AG04450 (cell line): ENCODE measurements around the gene TNKS2. TPM values are rescaled to one million over a fixed set of nuclear protein-coding genes. Genes with fewer than 3 reads are reported as not detected.

Experiments used
- CTCF ChIA-PET: fragments of 300-600, 350-600 bp; formaldehyde crosslinking; extraction: SDS; loops from one replicate; lab custom pipeline; 2022; ENCODE audit warnings: antibody characterized with exemption, inconsistent platforms; lab: Charles Lee
- POLR2A ChIA-PET: fragments of 350-600 bp; formaldehyde crosslinking; extraction: SDS; loops from one replicate; lab custom pipeline; 2021; ENCODE audit warnings: antibody characterized with exemption, inconsistent platforms; lab: Yijun Ruan, JAX
- DNase-seq: peaks from one replicate; pipeline ENCODE4 v3.0.0-alpha.2; 2011; ENCODE audit warnings: low read depth, low spot score
- H3K27ac ChIP-seq: one replicate; pipeline ENCODE4 v1.5.1; 2012; ENCODE audit warnings: low read depth, low read length, control low read depth
- H3K27me3 ChIP-seq: one replicate; pipeline ENCODE4 v1.6.0; 2012; ENCODE audit warnings: low read length; ENCODE audit not compliant: control insufficient read depth, insufficient read depth
- H3K4me3 ChIP-seq: 2 replicates; pipeline ENCODE4 v1.5.1; 2011; ENCODE audit warnings: mild to moderate bottlenecking, low read depth, low read length, control low read depth
- H3K9me3 ChIP-seq: 2 replicates; pipeline ENCODE4 v1.5.1; 2012; ENCODE audit warnings: low read length; ENCODE audit not compliant: control insufficient read depth, insufficient read depth
- polyA plus RNA-seq: library from polyadenylated mRNA; depleted of rRNA; stranded (reverse); fragments of >200 nt; gene quantifications from 2 replicates; pipeline ENCODE4 v1.2.3, GENCODE V29; 2011
- TF ChIP-seq, protein P1 (sequence below): IDR thresholded peaks from 2 replicates; pipeline ENCODE4 v1.5.1; 2011; ENCODE audit warnings: low read depth, low read length, control low read depth, inconsistent platforms

The TNKS2 gene
- polyA plus RNA-seq, 1 experiment = 45.5 TPM

DNA sequence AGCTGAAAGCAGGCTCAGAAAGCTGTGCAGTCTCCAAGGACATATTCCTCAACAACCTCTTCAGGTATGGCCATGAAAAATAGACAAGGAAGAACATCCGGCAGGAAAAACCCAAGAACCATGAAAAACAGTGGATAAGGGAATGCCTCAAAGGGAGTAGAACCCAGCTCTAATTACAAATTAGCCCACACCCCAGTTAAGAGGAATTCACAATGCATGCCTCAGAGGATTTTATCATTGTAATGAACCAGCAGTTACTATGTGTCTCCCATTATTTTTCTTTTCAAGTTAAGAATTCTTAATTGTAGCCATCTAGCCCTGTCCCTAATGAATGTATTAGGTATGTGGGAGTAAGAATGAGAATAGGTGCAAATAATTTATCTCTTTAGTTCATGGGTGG, 19.7 kb upstream of the TNKS2 start:
- TF ChIP-seq, protein P1, sequence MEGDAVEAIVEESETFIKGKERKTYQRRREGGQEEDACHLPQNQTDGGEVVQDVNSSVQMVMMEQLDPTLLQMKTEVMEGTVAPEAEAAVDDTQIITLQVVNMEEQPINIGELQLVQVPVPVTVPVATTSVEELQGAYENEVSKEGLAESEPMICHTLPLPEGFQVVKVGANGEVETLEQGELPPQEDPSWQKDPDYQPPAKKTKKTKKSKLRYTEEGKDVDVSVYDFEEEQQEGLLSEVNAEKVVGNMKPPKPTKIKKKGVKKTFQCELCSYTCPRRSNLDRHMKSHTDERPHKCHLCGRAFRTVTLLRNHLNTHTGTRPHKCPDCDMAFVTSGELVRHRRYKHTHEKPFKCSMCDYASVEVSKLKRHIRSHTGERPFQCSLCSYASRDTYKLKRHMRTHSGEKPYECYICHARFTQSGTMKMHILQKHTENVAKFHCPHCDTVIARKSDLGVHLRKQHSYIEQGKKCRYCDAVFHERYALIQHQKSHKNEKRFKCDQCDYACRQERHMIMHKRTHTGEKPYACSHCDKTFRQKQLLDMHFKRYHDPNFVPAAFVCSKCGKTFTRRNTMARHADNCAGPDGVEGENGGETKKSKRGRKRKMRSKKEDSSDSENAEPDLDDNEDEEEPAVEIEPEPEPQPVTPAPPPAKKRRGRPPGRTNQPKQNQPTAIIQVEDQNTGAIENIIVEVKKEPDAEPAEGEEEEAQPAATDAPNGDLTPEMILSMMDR = no peak
- POLR2A ChIA-PET = no interaction called here
- CTCF ChIA-PET = no interaction called here
- Histone ChIP-seq H3K4me3 (no peak overlapping the region), H3K27ac (no peak overlapping the region), H3K9me3 (no peaks in the 10 kb centered on the region), H3K27me3 (peaks cover 9% of the 10 kb centered on the region)
- no peak for DNase-seq

DNA sequence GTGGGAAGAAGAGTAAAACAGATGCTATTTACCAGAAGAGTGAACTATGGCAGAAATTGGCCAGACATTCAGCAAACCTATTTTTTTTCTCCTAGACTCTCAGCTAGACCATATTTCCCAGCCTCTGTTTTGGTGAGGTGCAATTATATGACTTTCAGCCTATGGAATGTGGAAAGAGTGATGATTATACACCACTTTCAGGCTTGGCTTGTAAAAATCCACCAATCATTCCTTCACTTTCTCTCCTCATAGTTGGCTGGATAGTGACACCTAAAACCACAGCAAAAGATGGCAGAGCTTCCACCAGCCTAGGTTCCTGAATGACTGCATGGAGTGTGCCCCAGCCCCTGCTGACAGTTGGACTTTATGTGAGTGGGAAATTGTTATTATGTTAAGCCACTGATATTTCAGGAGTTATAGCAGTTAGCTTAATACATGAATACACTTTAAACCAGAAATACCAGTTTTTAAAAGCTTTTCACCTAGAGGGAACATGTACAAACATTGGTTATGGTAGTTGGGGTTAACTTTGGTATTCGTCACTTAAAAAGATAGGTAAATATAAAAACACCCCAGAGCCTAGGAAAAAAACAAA, 19.1 kb upstream of the TNKS2 start:
- TF ChIP-seq, protein P1 = no peak
- ChIA-PET CTCF (no interaction called here), POLR2A (no interaction called here)
- no peak for DNase-seq
- H3K27ac ChIP-seq = no peak overlapping the region
- H3K27me3 ChIP-seq = peaks cover 9% of the 10 kb centered on the region
- no peak overlapping the region for H3K4me3 ChIP-seq
- H3K9me3 ChIP-seq = no peaks in the 10 kb centered on the region

DNA sequence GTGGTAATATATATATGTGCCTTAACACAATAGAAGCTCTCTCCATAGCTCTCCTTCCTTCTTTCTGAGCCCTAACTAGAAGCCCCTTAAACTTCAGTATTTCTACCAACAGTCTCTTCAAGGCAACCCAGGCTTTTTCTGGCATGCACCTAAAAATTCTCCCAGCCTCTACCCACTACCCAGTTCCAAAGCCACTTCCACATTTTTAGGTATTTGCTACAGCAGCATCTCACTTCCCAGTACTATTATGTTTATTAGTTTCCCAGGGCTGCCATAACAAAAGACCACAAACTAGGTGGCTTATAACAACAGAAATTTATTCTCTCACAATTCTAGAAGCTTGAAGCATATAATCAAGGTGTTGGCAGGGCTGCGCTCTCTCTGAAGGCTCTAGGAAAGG, 15.7 kb upstream of the TNKS2 start:
- peaks cover 9% of the 10 kb centered on the region for H3K27me3 ChIP-seq
- H3K9me3 ChIP-seq = no peaks in the 10 kb centered on the region
- ChIA-PET POLR2A (interaction anchor here (1.5 kb wide), 1 partner anchor 151 kb away, joined by 3 read pairs; no protein-coding TSS in a partner anchor), CTCF (no interaction called here)
- H3K4me3 ChIP-seq = no peak overlapping the region
- H3K27ac ChIP-seq = no peak overlapping the region
- TF ChIP-seq, protein P1 = no peak
- no peak for DNase-seq

DNA sequence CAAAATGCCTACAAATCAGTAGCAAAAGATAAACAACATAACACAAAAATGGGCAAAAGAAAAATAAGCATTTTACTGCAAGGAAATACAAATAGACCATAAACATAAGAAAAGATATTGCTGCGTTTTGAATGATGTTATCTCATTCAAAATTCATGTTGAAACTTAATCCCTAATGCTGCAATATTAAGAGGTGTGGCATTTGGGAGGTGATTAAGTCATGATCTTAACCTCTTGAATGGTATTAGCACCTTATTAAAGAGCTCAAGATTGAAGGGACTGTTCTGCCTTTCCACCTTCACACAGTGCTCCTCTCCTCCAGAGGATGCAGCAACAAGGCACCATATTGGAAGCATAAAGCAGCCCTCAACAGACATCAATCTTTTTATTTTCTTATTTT, 12.4 kb upstream of the TNKS2 start:
- no peaks in the 10 kb centered on the region for H3K9me3 ChIP-seq
- ChIA-PET CTCF (no interaction called here), POLR2A (no interaction called here)
- H3K27me3 ChIP-seq = peaks cover 6% of the 10 kb centered on the region
- TF ChIP-seq, protein P1 = no peak
- no peak overlapping the region for H3K4me3 ChIP-seq
- DNase-seq = no peak
- H3K27ac ChIP-seq = no peak overlapping the region

DNA sequence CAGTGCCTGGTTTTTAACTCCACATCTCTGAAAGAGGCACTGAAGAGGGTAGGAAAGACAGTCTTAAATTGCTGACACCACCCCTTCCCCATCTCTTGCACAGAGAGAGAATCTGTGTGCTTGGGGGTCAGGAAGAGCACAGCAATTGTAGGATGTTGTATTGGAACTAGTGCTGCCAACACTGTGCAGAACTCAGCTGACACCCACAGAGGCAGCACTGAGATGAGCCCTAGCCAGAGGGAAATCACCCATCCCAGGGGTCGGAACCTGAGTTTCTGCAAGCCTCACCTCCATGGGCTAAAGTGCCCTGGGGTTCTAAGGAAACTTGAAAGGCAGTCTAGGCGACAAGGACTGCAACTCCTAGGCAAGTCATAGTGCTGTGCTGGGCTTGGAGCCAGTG, 11.0 kb upstream of the TNKS2 start:
- Histone ChIP-seq H3K27me3 (no peaks in the 10 kb centered on the region), H3K27ac (no peak overlapping the region), H3K9me3 (no peaks in the 10 kb centered on the region), H3K4me3 (no peak overlapping the region)
- CTCF ChIA-PET = no interaction called here
- TF ChIP-seq, protein P1 = no peak
- POLR2A ChIA-PET = no interaction called here
- no peak for DNase-seq
